ENCODE results near the gene HACD4.

Gene HACD4

GRCh38 chr9:21031091-21031807 is at the start of gene HACD4:
Gene HACD4, minus strand, starts transcription at chr9:21031640. Its CDS starts 50 bp downstream, at chr9:21031590.
- peak; percentile 79 for DNase-seq

- DNase-seq = no peak
Observed at GRCh38 chr9:21080793-21081192, 49.4 kb upstream of the HACD4 start.

- DNase-seq = peak; percentile 9
Observed at GRCh38 chr9:21078702-21079101, 47.3 kb upstream of the HACD4 start.

- DNase-seq = no peak
Observed at GRCh38 chr9:21077781-21078180, 46.3 kb upstream of the HACD4 start, which contains the start of gene IFNB1. Gene IFNB1, minus strand, starts transcription at chr9:21077942. Its CDS starts 73 bp downstream, at chr9:21077869.

- no peak for DNase-seq
Observed at GRCh38 chr9:21075484-21075883, 44.0 kb upstream of the HACD4 start.

- DNase-seq = no peak
Observed at GRCh38 chr9:21070906-21071305, 39.5 kb upstream of the HACD4 start.

- DNase-seq = no peak
Observed at GRCh38 chr9:21070171-21070571, 38.7 kb upstream of the HACD4 start.

- peak; percentile 22 for DNase-seq
Observed at GRCh38 chr9:21060919-21061561, 29.6 kb upstream of the HACD4 start.

- DNase-seq = no peak
Observed at GRCh38 chr9:21056931-21057330, 25.5 kb upstream of the HACD4 start.

GRCh38 chr9:21053851-21054250 is 22.4 kb upstream of the HACD4 start:
- DNase-seq = no peak

GRCh38 chr9:21047281-21047691 is 15.8 kb upstream of the HACD4 start:
- no peak for DNase-seq

- no peak for DNase-seq
Observed at GRCh38 chr9:21043841-21044240, 12.4 kb upstream of the HACD4 start.

- no peak for DNase-seq
Observed at GRCh38 chr9:21042466-21042865, 11.0 kb upstream of the HACD4 start.

GRCh38 chr9:21039302-21039701 is 7.9 kb upstream of the HACD4 start:
- no peak for DNase-seq

GRCh38 chr9:21037278-21037677 is 5.8 kb upstream of the HACD4 start:
- DNase-seq = no peak

GRCh38 chr9:21031808-21032183 is 356 bp upstream of the HACD4 start:
- DNase-seq = no peak

GRCh38 chr9:21030389-21031035 is 928 bp downstream of the HACD4 start:
- DNase-seq = peak; percentile 87

- no peak for DNase-seq
Observed at GRCh38 chr9:21029661-21030060, 1.8 kb downstream of the HACD4 start.

- DNase-seq = peak; percentile 56
Observed at GRCh38 chr9:21028466-21028865, 3.0 kb downstream of the HACD4 start.

- no peak for DNase-seq
Observed at GRCh38 chr9:21027295-21027694, 4.1 kb downstream of the HACD4 start.

GRCh38 chr9:21023861-21024260 is 7.6 kb downstream of the HACD4 start:
- DNase-seq = no peak

- DNase-seq = no peak
Observed at GRCh38 chr9:21018177-21018576, 13.3 kb downstream of the HACD4 start.

GRCh38 chr9:21016701-21017491 is 14.5 kb downstream of the HACD4 start:
- DNase-seq = no peak
